ENCODE data around the gene ITGBL1. TPM values are rescaled to one million over a fixed set of nuclear protein-coding genes. Genes with fewer than 3 reads are reported as not detected.
"Not testable (repeated sequence)": the region's sequence is repeated elsewhere in the genome, so short reads cannot be mapped to it uniquely, and the experiment has no call there.

ITGBL1 gene
- total and polyA plus RNA-seq, 2 donors: 8.5 to 21.2 TPM

DNA sequence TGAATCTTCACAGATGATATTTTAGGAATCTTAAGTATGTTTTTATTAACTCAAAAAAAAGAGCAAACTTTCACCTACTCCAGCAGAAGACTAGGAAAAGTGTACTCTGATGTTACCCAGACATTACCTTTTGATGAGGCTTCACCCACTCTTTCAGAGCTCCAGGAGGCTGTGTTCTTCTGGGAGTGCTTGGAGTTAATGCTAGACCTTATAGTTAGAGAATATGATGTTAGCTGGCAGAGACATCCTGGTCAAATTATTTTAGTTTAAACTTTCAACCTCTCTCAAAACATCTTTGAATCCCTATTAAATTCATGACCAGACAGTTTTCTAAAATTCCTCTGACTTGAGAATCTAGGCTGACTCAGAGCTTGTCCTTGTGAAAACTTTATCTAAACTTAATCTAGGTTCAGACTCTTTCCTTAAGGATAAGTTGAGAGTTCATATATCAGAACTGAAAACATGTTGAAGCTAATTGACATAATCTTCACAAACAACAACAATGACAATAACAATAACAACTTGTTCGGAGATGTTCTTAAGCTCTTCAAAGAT, 82.8 kb downstream of the ITGBL1 start:
- Histone ChIP-seq H3K4me3 (ENCODE audit: low read depth, low read length) (no peak overlapping the region), H3K27ac (ENCODE audit: low read depth) (no peak overlapping the region), H3K36me3 (ENCODE audit: insufficient read depth) (no peaks in the 10 kb centered on the region), H3K4me1 (ENCODE audit: insufficient read depth) (no peaks in the 10 kb centered on the region)
- no peak for DNase-seq (ENCODE audit: extremely low spot score)
- 85% methylated on average over 1 of the region's 1 CpG for WGBS

- WGBS: 72% methylated on average over 3 of the region's 3 CpGs
- no peak overlapping the region for H3K27ac ChIP-seq (ENCODE audit: low read depth)
- H3K36me3 ChIP-seq (ENCODE audit: insufficient read depth): no peaks in the 10 kb centered on the region
- no peak overlapping the region for H3K4me3 ChIP-seq (ENCODE audit: low read depth, low read length)
- DNase-seq (ENCODE audit: extremely low spot score): no peak
- no peaks in the 10 kb centered on the region for H3K4me1 ChIP-seq (ENCODE audit: insufficient read depth)
These were observed 83.6 kb downstream of the ITGBL1 start for GRCh38 chr13:101536079-101536478.

DNA sequence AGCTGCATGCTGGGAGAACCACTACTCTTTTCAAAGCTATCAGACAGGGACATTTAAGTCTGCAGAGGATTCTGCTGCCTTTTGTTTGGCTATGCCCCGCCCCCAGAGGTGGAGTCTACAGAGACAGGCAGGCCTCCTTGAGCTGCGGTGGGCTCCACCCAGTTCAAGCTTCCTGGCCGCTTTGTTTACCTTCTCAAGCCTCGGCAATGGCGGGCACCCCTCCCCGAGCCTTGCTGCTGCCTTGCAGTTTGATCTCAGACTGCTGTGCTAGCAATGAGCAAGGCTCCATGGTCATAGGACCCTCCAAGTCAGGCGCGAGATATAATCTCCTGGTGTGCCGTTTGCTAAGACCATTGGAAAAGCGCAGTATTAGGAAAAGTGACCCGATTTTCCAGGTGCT, 92.1 kb downstream of the ITGBL1 start:
- 87% methylated on average over 11 of the region's 11 CpGs for WGBS
- not testable (repeated sequence) for H3K4me1 ChIP-seq (ENCODE audit: insufficient read depth); H3K4me3 ChIP-seq (ENCODE audit: low read depth, low read length); DNase-seq (ENCODE audit: extremely low spot score); H3K27ac ChIP-seq (ENCODE audit: low read depth); H3K36me3 ChIP-seq (ENCODE audit: insufficient read depth)

DNA sequence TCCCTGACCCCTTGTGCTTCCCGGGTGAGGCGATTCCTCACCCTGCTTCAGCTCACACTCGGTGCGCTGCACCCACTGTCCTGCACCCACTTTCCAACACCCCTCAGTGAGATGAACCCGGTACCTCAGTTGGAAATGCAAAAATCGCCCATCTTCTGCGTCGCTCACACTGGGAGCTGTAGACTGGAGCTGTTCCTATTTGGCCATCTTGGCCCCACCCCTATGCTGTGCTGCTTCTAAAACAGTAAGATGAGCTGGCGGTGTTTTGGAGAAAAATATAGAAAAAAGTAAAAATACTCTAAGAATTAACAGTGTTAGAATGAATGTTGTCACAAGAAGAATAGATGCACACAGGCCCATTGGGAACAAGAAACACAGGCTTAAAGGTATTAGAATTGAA, 92.5 kb downstream of the ITGBL1 start:
- Histone ChIP-seq H3K36me3 (ENCODE audit: insufficient read depth) (no peaks in the 10 kb centered on the region), H3K27ac (ENCODE audit: low read depth) (no peak overlapping the region), H3K4me1 (ENCODE audit: insufficient read depth) (no peaks in the 10 kb centered on the region), H3K4me3 (ENCODE audit: low read depth, low read length) (no peak overlapping the region)
- WGBS: 94% methylated on average over 9 of the region's 9 CpGs
- DNase-seq (ENCODE audit: extremely low spot score): no peak

GRCh38 chr13:101545521-101545920, 93.0 kb downstream of the ITGBL1 start:
- DNase-seq (ENCODE audit: extremely low spot score): no peak
- H3K27ac ChIP-seq (ENCODE audit: low read depth): no peak overlapping the region
- H3K4me3 ChIP-seq (ENCODE audit: low read depth, low read length): no peak overlapping the region
- 23% methylated on average over 1 of the region's 1 CpG for WGBS
- no peaks in the 10 kb centered on the region for H3K36me3 ChIP-seq (ENCODE audit: insufficient read depth)
- no peaks in the 10 kb centered on the region for H3K4me1 ChIP-seq (ENCODE audit: insufficient read depth)

- Histone ChIP-seq H3K36me3 (ENCODE audit: insufficient read depth) (no peaks in the 10 kb centered on the region), H3K27ac (ENCODE audit: low read depth) (no peak overlapping the region), H3K4me1 (ENCODE audit: insufficient read depth) (no peaks in the 10 kb centered on the region), H3K4me3 (ENCODE audit: low read depth, low read length) (no peak overlapping the region)
- DNase-seq (ENCODE audit: extremely low spot score): no peak
- WGBS: 42% methylated on average over 1 of the region's 1 CpG
These were observed 99.8 kb downstream of the ITGBL1 start for GRCh38 chr13:101552286-101552685.

DNA sequence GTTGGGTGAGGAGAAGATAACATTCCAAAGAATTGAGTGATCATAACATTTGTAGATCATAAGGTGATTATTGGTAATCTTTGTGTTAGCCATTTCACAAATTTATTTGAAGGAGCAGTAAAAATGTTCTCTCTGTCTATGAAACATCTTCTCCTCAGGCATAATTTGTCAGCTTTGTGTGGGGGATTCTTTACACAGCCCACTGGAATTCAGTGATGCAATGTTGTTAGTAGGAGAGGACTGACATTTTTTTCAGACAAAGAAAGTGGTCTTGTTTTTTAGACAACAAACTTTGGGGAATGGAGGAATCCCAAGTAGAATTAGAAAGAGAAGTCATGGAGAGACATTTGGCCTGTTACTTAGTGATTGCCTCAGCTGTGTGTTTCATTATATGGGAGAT, 100.3 kb downstream of the ITGBL1 start:
- Histone ChIP-seq H3K4me3 (ENCODE audit: low read depth, low read length) (no peak overlapping the region), H3K4me1 (ENCODE audit: insufficient read depth) (no peaks in the 10 kb centered on the region), H3K36me3 (ENCODE audit: insufficient read depth) (no peaks in the 10 kb centered on the region), H3K27ac (ENCODE audit: low read depth) (no peak overlapping the region)
- DNase-seq (ENCODE audit: extremely low spot score): no peak

DNA sequence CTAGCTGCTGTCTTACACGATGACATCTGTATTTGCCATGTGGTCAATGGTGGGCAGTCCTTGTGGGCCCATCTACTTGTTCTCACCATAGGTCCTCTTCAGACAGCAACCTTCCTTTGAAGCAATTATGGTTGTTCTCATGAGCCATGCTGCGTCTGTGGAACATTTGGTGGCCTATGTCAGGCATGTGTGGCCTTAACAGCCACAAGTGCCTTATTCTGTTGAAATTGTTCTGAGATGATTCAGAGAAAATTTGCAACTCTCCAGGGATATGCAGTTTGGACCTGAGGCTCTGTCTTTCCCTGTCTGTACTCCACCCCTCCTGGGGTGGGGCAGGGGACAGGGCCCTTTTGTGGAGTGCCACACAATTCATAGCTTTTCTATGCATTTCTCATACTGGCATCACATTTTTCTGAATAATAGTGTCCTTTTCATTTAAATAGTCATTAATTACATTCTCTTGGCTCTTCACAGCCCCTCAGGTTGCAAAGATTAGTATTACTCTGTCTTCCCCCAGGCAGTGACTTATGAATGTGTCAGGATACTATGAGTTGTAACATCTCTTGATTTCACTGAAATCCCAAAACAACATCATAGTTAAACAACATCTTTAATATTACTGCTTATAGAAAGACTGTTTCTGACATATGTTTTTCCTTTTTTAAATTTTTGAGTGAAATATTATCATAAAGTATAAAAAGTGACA, 102.1 kb downstream of the ITGBL1 start:
- Histone ChIP-seq H3K4me1 (ENCODE audit: insufficient read depth) (no peaks in the 10 kb centered on the region), H3K36me3 (ENCODE audit: insufficient read depth) (no peaks in the 10 kb centered on the region), H3K4me3 (ENCODE audit: low read depth, low read length) (no peak overlapping the region), H3K27ac (ENCODE audit: low read depth) (no peak overlapping the region)
- 93% methylated on average over 2 of the region's 2 CpGs for WGBS
- no peak for DNase-seq (ENCODE audit: extremely low spot score)

- H3K36me3 ChIP-seq (ENCODE audit: insufficient read depth): no peaks in the 10 kb centered on the region
- no peak overlapping the region for H3K27ac ChIP-seq (ENCODE audit: low read depth)
- H3K4me3 ChIP-seq (ENCODE audit: low read depth, low read length): no peak overlapping the region
- no peaks in the 10 kb centered on the region for H3K4me1 ChIP-seq (ENCODE audit: insufficient read depth)
- no peak for DNase-seq (ENCODE audit: extremely low spot score)
These were observed 103.1 kb downstream of the ITGBL1 start for GRCh38 chr13:101555610-101556009.

DNA sequence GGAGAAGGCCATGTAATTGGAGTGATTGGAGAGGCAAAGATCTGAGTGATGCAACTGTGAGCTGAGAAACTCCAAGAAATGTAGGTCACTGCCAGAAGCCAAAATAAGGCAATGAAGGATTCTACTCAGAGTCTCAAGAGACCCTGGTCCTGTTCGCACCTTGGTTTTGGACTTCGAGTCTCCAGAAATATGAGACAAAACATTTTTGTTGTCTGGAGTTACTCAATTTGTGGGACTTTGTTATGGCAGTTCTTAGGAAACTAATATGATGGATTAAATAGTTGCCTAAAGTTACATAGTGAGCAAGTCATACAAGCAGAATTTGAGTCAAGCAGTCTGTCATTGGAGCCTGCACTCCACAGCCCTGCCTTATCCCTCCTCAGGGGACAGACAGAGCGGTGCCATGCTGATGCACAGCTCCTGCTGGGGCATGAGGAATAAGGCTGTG, 104.2 kb downstream of the ITGBL1 start:
- 76% methylated on average over 3 of the region's 3 CpGs for WGBS
- H3K27ac ChIP-seq (ENCODE audit: low read depth): no peak overlapping the region
- DNase-seq (ENCODE audit: extremely low spot score): no peak
- H3K4me3 ChIP-seq (ENCODE audit: low read depth, low read length): no peak overlapping the region
- no peaks in the 10 kb centered on the region for H3K36me3 ChIP-seq (ENCODE audit: insufficient read depth)
- H3K4me1 ChIP-seq (ENCODE audit: insufficient read depth): no peaks in the 10 kb centered on the region

DNA sequence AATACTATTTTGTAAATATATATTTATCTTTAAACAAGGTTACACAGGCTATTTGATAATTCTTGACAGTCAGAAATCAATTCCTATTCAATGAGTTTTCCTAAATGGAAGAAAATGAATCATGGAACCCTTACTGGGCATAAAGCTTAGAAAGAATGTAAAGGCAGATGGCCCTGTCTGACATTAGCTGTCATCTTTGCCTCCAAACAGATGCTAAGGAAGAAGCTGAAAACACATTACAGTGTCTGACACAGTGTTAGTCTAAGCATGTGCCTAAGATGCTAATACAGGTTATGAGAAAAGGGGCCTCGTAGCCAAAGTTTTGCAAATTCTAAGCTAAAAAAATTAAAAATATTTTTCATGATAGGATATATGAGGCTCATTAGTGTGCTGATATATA, 112.8 kb downstream of the ITGBL1 start:
- Histone ChIP-seq H3K4me1 (ENCODE audit: insufficient read depth) (no peaks in the 10 kb centered on the region), H3K27ac (ENCODE audit: low read depth) (no peak overlapping the region), H3K36me3 (ENCODE audit: insufficient read depth) (no peaks in the 10 kb centered on the region), H3K4me3 (ENCODE audit: low read depth, low read length) (no peak overlapping the region)
- 93% methylated on average over 1 of the region's 1 CpG for WGBS
- DNase-seq (ENCODE audit: extremely low spot score): no peak

GRCh38 chr13:101567841-101568240, 115.4 kb downstream of the ITGBL1 start:
- Histone ChIP-seq H3K27ac (ENCODE audit: low read depth) (no peak overlapping the region), H3K4me1 (ENCODE audit: insufficient read depth) (no peaks in the 10 kb centered on the region), H3K4me3 (ENCODE audit: low read depth, low read length) (no peak overlapping the region), H3K36me3 (ENCODE audit: insufficient read depth) (no peaks in the 10 kb centered on the region)
- 64% methylated on average over 4 of the region's 4 CpGs for WGBS
- no peak for DNase-seq (ENCODE audit: extremely low spot score)

GRCh38 chr13:101569807-101570206, 117.3 kb downstream of the ITGBL1 start:
- Histone ChIP-seq H3K4me3 (ENCODE audit: low read depth, low read length) (no peak overlapping the region), H3K4me1 (ENCODE audit: insufficient read depth) (no peaks in the 10 kb centered on the region), H3K36me3 (ENCODE audit: insufficient read depth) (no peaks in the 10 kb centered on the region), H3K27ac (ENCODE audit: low read depth) (no peak overlapping the region)
- DNase-seq (ENCODE audit: extremely low spot score): no peak
- 90% methylated on average over 1 of the region's 1 CpG for WGBS

- H3K4me3 ChIP-seq (ENCODE audit: low read depth, low read length): no peak overlapping the region
- no peak overlapping the region for H3K27ac ChIP-seq (ENCODE audit: low read depth)
- no peaks in the 10 kb centered on the region for H3K4me1 ChIP-seq (ENCODE audit: insufficient read depth)
- no peaks in the 10 kb centered on the region for H3K36me3 ChIP-seq (ENCODE audit: insufficient read depth)
- DNase-seq (ENCODE audit: extremely low spot score): no peak
These were observed 117.9 kb downstream of the ITGBL1 start for GRCh38 chr13:101570410-101570809.

DNA sequence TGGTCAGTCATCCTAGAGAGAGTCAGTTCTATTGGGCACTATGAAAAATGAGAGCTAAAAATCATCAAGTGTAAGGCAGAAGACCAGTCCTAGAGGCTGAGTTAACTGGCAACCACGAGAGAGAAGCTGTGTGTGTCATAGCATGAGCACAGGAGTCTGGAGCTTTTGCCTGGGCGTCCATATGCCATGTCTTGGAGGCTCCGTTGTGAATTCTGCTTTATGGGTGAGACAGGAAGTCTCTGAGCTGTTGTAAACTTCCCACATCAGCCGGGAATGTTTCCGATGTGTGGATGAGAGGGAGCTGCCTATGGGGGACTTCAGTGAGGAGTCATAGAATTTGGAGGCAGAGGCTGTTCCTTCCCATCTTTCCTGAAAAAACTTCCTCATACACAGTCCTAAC, 120.0 kb downstream of the ITGBL1 start:
- no peaks in the 10 kb centered on the region for H3K4me1 ChIP-seq (ENCODE audit: insufficient read depth)
- 39% methylated on average over 5 of the region's 5 CpGs for WGBS
- no peaks in the 10 kb centered on the region for H3K36me3 ChIP-seq (ENCODE audit: insufficient read depth)
- no peak overlapping the region for H3K4me3 ChIP-seq (ENCODE audit: low read depth, low read length)
- no peak for DNase-seq (ENCODE audit: extremely low spot score)
- no peak overlapping the region for H3K27ac ChIP-seq (ENCODE audit: low read depth)
